RWPE1 (cell line): ENCODE data around the gene IBA57.
A peak's percentile ranks its signal among the peaks of the same experiment; 100 is the strongest.

Source experiments
- CTCF ChIA-PET: fragments of 350-600 bp; sonication (Branson Sonifier 250); formaldehyde crosslinking; extraction: SDS; loops from one replicate; lab custom pipeline; 2021; lab: Yijun Ruan, JAX
- POLR2A ChIA-PET: fragments of 400-600 bp; formaldehyde crosslinking; extraction: SDS; loops from one replicate; lab custom pipeline; 2020; ENCODE audit warnings: antibody characterized with exemption; ENCODE audit not compliant: low non-redundant PET; lab: Yijun Ruan, JAX
- DNase-seq: peaks from one replicate; pipeline ENCODE4 v3.0.0; 2012; ENCODE audit warnings: low spot score
- H3K27ac ChIP-seq: fragments of 450-650 bp; 2 replicates; pipeline ENCODE4 v1.5.1; 2017
- TF ChIP-seq, protein P1 (sequence below): fragments of 450-650 bp; conservative IDR thresholded peaks from 2 replicates; pipeline ENCODE4 v1.5.1; 2017; ENCODE audit warnings: low read depth, mild to moderate bottlenecking

The IBA57 gene

DNA sequence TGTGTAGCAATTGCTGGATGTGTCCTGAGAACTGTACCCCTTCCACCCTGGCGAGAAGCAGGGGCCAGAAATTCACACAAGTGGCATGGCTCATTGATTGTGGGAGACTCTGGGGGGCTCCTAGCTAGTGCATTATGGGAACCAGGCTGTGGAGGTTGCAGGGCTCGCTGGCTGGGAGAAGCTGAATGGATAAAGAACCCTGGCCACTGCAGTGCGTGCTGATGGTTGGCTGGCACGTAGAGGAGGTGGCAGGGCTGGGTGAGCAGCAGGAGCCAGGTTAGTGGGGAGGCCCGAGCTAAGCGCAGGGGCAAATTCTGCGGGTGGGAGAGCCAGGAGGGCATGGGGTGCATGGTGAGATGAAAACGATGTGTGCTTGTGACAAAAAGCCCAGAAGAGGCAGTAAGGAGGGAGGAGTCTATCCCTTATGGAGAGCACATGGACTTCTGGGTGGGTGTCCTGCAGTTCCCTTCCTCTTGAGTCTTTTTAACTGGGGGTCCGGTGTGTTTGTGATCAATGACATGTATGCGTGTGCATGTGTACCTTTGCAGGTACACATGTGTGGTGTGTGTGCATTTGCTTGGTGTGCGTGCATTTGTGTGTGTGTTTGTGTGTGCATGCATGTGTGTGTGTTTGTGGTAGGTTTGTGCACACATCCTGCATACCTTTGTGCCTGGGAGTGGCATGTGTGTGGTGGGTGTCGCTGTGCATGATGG is 22.0 kb upstream of the IBA57 start:
- DNase-seq, result no peak
- TF ChIP-seq, protein P1, sequence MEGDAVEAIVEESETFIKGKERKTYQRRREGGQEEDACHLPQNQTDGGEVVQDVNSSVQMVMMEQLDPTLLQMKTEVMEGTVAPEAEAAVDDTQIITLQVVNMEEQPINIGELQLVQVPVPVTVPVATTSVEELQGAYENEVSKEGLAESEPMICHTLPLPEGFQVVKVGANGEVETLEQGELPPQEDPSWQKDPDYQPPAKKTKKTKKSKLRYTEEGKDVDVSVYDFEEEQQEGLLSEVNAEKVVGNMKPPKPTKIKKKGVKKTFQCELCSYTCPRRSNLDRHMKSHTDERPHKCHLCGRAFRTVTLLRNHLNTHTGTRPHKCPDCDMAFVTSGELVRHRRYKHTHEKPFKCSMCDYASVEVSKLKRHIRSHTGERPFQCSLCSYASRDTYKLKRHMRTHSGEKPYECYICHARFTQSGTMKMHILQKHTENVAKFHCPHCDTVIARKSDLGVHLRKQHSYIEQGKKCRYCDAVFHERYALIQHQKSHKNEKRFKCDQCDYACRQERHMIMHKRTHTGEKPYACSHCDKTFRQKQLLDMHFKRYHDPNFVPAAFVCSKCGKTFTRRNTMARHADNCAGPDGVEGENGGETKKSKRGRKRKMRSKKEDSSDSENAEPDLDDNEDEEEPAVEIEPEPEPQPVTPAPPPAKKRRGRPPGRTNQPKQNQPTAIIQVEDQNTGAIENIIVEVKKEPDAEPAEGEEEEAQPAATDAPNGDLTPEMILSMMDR, result no peak
- ChIA-PET POLR2A (interaction anchor here (0.9 kb wide), 1 partner anchor 22 kb away, joined by 3 read pairs; the partner anchor contains the start of gene IBA57), CTCF (no interaction called here)
- H3K27ac ChIP-seq, result peak overlapping the region; percentile 100

DNA sequence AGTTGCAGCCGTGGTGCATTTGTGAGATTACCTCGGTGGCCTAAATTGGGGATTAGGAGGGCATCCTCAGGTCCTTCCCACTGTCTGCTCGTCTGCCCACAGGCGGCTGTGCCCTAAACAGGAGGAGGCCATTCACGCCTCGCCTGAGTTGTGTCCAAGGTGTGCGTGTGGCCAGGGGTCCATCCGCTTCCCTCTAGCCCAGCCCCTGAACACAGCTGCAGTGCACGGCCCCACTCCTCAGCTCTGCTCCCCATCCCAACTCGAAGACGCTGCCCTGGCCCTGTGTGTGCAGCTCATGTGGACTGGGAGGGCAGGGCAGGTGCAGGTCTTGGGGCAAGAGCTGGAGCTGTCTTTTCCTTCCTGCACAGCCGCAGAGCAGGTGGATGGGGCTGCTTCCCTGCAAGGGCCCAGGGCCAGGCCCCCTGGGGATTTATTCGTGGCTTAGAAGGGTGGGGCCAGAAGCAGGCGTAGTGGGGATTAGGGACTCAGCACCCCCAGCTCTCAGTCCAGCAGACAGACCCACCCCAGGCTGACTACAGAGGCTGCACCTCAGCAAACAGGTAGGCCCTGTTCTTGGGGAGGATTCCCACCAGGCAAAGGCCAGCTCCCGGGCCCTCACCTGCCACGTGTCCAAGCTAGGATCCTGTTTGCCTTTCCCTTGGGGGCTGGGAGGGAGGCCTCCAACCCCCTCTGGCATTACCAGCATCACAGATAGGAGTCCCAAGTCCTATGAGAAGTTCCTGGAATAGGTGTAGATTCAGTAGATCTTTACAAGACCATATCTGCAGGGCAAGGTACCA is 21.2 kb upstream of the IBA57 start:
- H3K27ac ChIP-seq, result peak overlapping the region; percentile 100
- ChIA-PET CTCF (no interaction called here), POLR2A (no interaction called here)
- no peak for DNase-seq
- TF ChIP-seq, protein P1, result no peak

DNA sequence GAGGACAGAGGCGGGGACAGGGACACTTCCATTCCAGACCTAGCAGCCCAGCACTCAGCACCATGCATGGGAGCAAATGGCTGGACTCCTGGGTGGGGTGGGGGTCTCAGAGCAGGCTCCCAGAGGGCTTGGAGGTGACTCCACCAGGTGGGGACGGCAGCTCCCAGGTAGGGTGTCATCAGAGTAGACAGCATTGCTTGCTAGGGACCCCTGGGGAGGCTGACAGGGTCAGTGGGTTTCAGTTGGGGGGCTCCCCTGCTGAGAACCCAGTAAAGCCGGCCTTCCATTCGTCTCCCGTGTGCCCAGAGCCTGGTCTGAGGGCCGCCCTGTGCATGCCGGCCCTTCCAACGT is 20.6 kb upstream of the IBA57 start:
- H3K27ac ChIP-seq, result peak overlapping the region; percentile 100
- ChIA-PET CTCF (no interaction called here), POLR2A (no interaction called here)
- TF ChIP-seq, protein P1, result no peak
- DNase-seq, result no peak

DNA sequence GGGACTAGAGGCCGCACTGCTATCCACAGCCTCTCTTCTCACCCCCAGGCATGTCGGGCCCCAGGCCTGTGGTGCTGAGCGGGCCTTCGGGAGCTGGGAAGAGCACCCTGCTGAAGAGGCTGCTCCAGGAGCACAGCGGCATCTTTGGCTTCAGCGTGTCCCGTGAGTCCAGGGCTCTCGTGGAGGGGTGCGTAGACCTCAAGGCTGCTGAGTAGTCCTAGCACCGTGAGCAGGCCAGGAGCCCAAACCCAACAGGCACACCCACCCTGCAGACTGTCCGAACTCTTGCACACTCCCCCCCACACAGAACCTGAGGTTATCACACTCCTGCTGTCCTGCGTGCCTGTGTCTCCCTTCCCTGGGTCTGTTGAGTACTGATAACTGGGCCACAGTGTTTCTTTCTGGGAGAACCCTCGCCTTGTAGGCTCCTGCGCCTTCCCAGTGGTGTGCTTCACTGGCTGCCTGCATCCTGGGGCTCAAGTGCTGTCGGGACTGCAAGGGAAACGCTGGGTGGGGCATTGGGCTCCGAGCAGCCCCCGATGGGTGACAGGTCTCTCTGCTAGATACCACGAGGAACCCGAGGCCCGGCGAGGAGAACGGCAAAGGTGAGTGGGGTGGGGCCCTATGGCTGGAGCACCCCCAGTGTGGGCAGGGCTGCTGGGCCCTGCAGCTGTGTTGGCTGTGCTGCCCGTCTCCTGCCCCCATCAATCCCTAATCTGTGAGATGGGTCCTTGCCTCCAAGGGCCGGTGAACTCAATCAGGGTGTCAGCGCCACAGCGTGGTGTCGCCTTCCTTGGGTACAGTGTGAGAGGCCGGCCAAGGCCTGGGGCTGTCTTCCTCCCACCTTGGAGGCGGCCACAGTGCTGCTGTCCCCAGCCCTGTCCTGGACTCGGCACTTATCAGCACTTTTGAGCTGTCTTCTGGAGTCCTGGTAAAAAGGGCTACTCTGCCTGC is 19.9 kb upstream of the IBA57 start:
- ChIA-PET CTCF (no interaction called here), POLR2A (no interaction called here)
- TF ChIP-seq, protein P1, result no peak
- no peak for DNase-seq
- H3K27ac ChIP-seq, result peak overlapping the region; percentile 100

DNA sequence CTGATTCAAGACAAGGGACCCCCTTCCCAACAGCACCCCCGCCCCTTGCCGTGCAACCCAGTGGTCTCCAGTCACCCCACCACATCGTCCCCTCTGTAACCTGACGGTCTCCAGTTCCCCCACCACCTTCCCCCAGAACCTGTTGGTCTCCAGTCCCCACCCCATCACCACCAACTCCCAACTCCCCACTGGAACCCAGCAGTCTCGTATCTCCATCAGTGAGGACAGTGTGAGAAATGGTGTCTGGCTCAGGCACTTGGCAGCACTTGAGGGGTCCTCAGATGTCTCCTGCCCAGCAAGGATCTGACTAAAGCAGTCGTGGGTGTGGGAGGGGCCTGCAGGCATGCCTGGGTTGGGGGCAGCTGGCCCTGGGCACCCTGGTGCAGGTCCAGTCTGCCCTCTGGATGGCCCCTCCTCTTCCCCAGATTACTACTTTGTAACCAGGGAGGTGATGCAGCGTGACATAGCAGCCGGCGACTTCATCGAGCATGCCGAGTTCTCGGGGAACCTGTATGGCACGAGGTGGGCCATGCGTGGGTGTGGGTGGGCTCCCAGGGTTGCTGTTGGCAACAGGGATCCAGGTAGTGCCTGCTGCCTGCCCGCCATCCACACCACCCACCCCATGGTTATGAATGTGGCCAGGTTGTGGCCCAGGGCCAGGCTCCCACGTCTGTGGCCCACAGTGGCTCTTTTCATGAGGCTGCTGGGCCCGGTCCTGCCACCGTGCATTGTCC is 19.0 kb upstream of the IBA57 start:
- ChIA-PET POLR2A (no interaction called here), CTCF (no interaction called here)
- no peak for DNase-seq
- TF ChIP-seq, protein P1, result no peak
- H3K27ac ChIP-seq, result peak overlapping the region; percentile 100
